HG03097 (cell line): ENCODE results near the gene PAK5.

Experiments used
- ATAC-seq: cut with Tn5 transposase; IDR thresholded peaks from one replicate; pipeline ENCODE4 v1.9.1; 2021; ENCODE audit not compliant: unreplicated experiment, low FRiP score

PAK5 gene

DNA sequence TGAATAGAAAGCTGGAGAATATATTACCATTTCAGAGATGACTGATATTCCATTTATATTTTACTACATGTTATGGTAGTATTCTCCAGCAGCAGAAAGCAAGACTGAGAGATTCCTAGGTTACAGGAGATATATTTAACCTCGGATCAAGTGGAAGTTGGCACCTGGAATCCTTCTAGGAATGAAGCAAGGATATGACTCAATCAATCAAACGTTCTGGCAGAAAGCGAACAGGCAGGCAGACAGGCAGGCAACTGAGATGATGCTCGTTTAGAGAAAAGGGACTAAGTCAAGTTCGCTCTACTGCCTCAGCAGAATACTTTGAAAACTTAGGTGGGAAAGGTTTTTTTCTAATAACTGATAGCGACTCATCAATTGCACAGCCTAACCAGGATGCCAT lies 46.2 kb downstream of the PAK5 start:
- ATAC-seq = no peak

DNA sequence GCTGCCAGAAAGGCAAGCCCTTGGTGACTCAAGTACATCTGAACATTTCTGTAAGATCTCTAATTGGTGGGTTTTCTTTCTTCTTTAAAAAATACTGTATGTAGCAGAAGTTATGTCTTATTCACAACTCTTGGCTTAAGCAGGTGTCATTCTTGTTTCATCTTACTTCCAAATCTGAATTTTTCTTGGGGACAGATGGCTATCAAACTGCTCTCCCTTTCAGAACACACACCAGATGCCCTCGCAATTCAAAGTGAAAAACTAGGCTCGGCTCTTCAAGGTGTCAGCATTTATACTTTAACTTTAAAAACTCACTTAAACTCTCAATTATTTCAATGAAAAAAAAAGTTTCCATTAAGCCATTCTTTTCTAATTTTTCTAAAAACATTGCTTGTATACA lies 49.7 kb downstream of the PAK5 start:
- ATAC-seq = no peak

- ATAC-seq = no peak
Observed at GRCh38 chr20:9775176-9775575, 63.7 kb downstream of the PAK5 start.

- no peak for ATAC-seq
Observed at GRCh38 chr20:9769954-9770353, 68.9 kb downstream of the PAK5 start.

- no peak for ATAC-seq
Observed at GRCh38 chr20:9761476-9761875, 77.4 kb downstream of the PAK5 start.

- no peak for ATAC-seq
Observed at GRCh38 chr20:9759392-9759791, 79.5 kb downstream of the PAK5 start.

DNA sequence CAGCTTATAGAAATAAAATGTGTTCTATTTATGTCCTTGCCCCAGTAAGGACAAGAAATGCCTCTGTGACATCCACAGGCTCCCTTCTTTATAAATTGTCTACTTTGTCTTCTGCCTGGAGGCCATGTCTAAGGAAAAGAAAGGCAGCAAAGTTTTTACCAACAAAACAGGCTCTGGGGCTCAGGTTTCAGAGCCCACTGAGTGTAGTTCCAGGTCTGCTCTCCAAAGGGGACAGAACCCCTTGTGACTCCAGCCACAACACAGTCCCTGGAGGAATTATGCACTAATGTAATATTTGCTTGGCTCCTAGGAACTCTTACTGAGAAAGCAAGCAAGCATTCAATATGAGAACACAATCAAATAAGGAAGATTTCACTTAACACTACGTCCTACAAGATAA lies 80.1 kb downstream of the PAK5 start:
- no peak for ATAC-seq

GRCh38 chr20:9756660-9757059 lies 82.2 kb downstream of the PAK5 start:
- no peak for ATAC-seq

GRCh38 chr20:9755301-9755700 lies 83.6 kb downstream of the PAK5 start:
- no peak for ATAC-seq

DNA sequence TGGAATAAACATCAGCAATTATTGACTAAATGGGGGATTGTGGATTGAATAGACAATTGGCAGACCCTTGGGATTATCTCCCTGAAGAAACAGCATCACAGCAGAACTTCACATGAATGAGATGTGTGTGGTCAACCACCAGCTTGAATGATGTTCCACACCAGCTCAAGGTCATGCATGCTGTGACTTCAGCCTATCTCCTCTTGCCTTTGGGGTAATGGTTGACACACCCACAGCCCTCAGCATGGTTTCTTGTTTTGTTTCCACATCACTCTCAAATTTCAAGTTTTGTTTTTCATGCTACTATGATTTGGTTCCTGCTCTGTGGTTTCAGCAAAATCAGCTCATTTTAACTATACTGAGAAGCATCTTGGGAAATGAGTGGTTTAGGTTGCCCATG lies 94.3 kb downstream of the PAK5 start:
- no peak for ATAC-seq

DNA sequence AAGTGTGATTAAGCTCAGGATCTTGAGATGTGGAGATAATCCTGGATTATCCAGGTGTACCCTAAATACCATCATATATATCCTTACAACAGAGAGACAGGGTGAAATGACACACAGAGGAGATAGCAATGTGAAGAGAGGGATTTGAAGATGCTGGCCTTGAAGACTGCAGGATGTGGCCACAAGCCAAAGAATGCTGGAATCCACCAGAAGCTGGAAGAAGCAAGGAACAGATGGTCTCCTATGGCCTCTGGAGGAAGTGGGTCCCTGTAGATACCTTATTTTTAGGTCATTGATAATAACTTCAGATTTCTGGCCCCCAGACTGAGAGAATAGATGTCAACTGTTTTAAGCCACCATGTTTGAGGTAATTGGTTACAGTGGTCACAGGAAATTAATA lies 95.0 kb downstream of the PAK5 start:
- no peak for ATAC-seq

GRCh38 chr20:9742821-9743220 lies 96.1 kb downstream of the PAK5 start:
- ATAC-seq = no peak

DNA sequence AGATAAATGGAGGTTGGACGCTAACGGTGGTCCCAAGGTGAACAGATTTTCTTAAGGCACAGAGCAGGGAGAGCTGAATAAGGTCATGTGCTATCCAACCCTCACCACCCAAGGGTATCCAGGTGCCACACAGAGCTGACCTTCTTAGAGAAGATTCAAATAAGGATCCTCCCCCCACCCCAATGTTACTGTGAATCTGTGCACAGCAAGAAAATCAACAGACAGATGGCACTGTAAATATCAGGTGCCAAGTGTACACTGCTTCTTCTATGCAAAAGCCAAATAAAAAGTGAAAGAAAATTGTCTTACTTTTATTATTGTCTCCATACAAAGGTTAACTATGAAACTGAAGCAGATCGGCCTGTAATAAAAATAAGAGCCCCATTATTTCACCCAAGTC lies 96.9 kb downstream of the PAK5 start:
- ATAC-seq = no peak

DNA sequence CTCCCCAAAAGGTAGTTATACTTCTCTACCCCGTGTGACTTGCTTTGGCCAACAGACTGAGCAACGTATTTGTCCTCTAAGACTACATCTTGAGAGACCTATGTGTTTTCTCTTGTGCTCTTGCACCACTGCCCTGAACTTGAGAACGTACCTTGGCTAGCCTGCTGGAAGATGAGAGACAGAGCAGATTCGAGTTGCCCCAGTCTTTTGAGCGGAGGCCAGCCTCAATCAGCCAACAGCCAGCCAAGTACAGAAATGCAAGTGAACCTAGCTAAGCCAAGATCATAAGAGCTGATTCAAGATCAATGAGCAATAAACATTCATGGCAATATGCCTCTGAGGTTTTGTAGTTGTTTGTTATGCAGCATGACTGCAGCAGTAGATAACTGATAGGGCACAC lies 98.4 kb downstream of the PAK5 start:
- ATAC-seq = no peak

DNA sequence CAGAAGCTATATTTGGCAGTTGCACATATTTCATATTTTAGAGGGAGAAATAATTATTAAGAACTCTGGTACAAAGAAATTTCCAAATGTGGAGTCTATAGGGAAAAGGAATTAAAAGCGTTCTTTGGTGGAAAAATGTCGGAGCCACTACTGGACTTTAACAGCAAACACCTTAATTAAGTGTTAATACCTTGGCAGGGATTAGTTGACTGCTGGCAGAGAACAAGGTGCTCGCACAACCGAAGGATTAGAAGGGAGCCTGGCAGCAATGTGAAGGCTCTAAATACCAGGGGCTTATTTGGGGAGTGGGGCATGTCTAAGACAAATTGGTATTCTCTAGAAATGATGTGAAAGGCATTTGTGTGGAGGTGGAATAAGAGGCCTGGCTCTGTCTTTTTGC lies 98.9 kb downstream of the PAK5 start:
- no peak for ATAC-seq

- ATAC-seq = no peak
Observed at GRCh38 chr20:9736373-9736772, 102.5 kb downstream of the PAK5 start.

DNA sequence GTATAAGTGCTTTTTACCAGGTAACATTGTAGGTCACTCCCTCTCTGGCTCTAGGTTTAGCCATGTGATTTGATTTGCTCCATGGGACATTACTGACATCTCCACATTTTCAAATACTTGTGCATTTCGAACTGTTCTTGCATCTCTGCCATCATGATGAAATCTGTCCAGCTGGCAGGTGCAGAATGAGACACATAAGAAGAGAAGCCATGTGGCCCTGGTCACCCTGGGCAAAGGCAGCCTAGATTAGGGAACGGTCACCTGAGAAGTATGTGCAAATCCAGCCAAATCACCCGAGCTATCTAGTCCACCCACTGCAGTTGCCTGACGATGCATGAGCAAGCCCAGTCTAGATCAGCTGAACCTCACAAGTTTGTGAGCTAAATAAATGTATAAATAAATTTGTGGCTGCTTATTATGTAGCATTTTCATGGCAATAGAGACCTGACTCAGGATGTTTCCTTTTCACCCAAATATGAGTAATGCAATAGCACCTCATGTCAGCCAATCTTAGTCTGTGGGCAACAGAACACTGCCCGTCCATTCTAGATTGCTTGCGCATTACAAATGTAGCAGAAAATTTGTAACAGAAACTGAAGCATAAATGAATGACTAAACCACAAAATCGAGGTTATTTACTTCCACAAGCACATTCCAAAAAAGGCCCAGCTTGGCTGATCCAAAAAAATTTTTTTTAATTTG lies 115.2 kb downstream of the PAK5 start:
- no peak for ATAC-seq

DNA sequence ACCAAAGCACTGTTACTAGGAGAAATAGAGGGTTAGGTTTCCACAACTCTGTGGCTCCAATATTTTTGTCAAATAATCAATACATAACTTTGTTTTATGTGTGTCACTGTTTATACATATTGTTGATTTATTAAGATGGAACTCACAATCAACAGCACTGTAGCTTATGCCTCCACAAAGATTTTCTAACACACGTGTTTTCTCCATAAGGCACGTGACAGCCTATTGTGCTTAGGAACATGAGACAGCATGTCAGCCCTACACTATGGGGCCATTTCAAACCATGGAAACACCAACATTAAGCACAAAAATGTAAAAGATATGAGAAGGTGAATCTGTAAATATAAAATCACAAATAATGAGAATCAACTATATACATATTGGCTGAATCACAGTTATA lies 127.0 kb downstream of the PAK5 start:
- ATAC-seq = no peak

GRCh38 chr20:9710685-9711084 lies 128.2 kb downstream of the PAK5 start:
- ATAC-seq = no peak

DNA sequence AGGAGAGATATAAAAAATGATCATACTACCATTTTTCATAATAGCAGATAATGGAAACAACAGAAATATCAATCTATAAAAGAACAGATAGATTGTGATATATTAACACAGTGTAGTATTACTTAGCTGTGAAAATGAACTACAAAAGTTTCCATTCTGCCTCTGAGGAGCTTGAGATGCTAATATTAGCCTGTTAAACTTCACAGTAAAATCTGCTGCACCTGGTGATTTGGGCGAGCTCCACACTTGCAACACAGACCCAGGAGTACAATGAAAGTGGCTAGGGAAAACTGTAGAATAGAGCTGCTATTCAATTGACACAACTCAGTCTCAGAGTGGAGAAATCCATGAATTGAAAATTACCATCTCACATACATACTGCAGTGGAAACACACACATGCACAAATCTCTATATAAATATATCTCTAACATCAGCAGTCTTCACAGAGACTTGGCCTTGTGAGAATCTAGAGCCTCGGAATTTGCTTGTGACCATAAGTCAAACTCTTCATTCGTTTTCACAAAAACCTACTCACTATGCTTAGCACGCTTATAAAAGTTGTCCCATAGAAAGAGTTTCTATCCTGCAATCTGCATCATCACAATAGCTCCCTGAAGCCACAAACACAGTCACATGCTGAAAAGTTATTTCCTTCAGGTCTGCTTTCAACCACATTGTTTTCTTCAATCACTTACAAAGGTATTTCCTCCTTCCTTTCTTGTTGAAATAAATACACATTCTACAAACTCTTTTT lies 133.0 kb downstream of the PAK5 start:
- ATAC-seq = no peak

GRCh38 chr20:9699181-9699580 lies 139.7 kb downstream of the PAK5 start:
- ATAC-seq = no peak

- no peak for ATAC-seq
Observed at GRCh38 chr20:9689041-9689440, 149.8 kb downstream of the PAK5 start.
